Rectal smooth muscle tissue (tissue), 1 donor: Measurements from ENCODE around the gene LRRC59.

ENCODE experiments used
- H3K27ac ChIP-seq: one replicate; pipeline ENCODE4 v1.7.0; 2013; ENCODE audit warnings: low read depth, low read length, inconsistent platforms
- H3K27me3 ChIP-seq: one replicate; pipeline ENCODE4 v1.7.0; 2013; ENCODE audit warnings: low read length; ENCODE audit not compliant: control insufficient read depth, insufficient read depth
- H3K36me3 ChIP-seq: one replicate; pipeline ENCODE4 v1.7.0; 2013; ENCODE audit warnings: low read length; ENCODE audit not compliant: control insufficient read depth, insufficient read depth
- H3K4me1 ChIP-seq: one replicate; pipeline ENCODE4 v1.7.0; 2013; ENCODE audit warnings: low read length; ENCODE audit not compliant: control insufficient read depth, insufficient read depth
- H3K4me3 ChIP-seq: one replicate; pipeline ENCODE4 v1.7.0; 2013; ENCODE audit warnings: low read length
- H3K9ac ChIP-seq: one replicate; pipeline ENCODE4 v1.7.0; 2013; ENCODE audit warnings: low read length

The LRRC59 gene

GRCh38 chr17:50353600-50354195 lies 43.6 kb downstream of the LRRC59 start:
- peaks cover 18% of the 10 kb centered on the region for H3K36me3 ChIP-seq
- no peaks in the 10 kb centered on the region for H3K27me3 ChIP-seq
- no peak overlapping the region for H3K27ac ChIP-seq
- H3K9ac ChIP-seq, result no peak overlapping the region
- no peaks in the 10 kb centered on the region for H3K4me1 ChIP-seq
- no peak overlapping the region for H3K4me3 ChIP-seq

- H3K4me1 ChIP-seq, result no peaks in the 10 kb centered on the region
- no peak overlapping the region for H3K9ac ChIP-seq
- peaks cover 18% of the 10 kb centered on the region for H3K36me3 ChIP-seq
- H3K27me3 ChIP-seq, result no peaks in the 10 kb centered on the region
- H3K4me3 ChIP-seq, result no peak overlapping the region
- H3K27ac ChIP-seq, result no peak overlapping the region
These were observed 44.4 kb downstream of the LRRC59 start for GRCh38 chr17:50352693-50353599.

GRCh38 chr17:50352072-50352692 lies 45.1 kb downstream of the LRRC59 start:
- no peaks in the 10 kb centered on the region for H3K27me3 ChIP-seq
- peaks cover 17% of the 10 kb centered on the region for H3K36me3 ChIP-seq
- no peak overlapping the region for H3K9ac ChIP-seq
- peaks cover 5% of the 10 kb centered on the region for H3K4me1 ChIP-seq
- no peak overlapping the region for H3K27ac ChIP-seq
- no peak overlapping the region for H3K4me3 ChIP-seq

DNA sequence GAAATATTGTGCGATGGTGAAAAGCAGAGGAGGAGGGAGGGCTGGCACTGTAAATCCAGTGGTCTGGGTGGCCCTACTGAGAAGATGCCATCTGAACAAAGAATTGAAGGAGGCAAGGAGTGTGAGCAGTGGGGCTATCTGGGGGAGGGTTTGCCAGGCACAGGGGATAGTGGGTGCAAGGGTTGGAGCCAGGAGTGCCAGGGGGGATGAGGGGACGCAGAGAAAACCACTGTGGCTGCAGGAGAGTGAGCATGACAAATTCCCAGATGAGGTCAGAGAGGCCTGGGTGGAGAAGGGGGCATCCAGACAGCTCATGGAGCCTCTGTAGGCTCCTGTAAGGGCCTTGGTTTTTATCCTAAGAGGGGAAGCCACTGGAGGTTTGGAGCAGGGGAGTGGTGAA lies 46.6 kb downstream of the LRRC59 start:
- no peak overlapping the region for H3K9ac ChIP-seq
- no peak overlapping the region for H3K4me3 ChIP-seq
- H3K36me3 ChIP-seq, result peaks cover 11% of the 10 kb centered on the region

DNA sequence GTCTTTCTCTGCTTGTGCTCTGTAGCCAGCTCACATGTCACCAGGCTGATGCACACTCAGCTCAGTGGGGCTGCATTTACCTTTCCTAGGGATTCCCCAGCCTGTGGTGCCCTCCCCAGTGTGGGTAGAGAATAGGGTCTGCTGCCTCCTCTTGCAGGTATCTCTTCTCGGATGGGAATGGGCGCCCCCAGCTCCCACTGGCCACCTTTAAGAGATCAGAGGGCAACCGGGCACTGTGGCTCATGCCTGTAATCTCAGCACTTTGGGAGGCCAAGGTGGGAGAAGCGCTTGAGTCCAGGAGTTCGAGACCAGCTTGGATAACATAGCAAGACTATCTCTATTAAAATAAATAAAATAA lies 48.1 kb downstream of the LRRC59 start:
- H3K27me3 ChIP-seq, result no peaks in the 10 kb centered on the region
- peaks cover 13% of the 10 kb centered on the region for H3K4me1 ChIP-seq
- H3K36me3 ChIP-seq, result peaks cover 5% of the 10 kb centered on the region
- no peak overlapping the region for H3K4me3 ChIP-seq
- H3K9ac ChIP-seq, result no peak overlapping the region
- no peak overlapping the region for H3K27ac ChIP-seq

More for the DNA sequence above, 46.6 kb downstream of the LRRC59 start:
- H3K27ac ChIP-seq, result no peak overlapping the region
- H3K27me3 ChIP-seq, result no peaks in the 10 kb centered on the region
- H3K4me1 ChIP-seq, result peaks cover 7% of the 10 kb centered on the region

- H3K36me3 ChIP-seq, result no peaks in the 10 kb centered on the region
- no peak overlapping the region for H3K27ac ChIP-seq
- no peak overlapping the region for H3K4me3 ChIP-seq
- H3K27me3 ChIP-seq, result no peaks in the 10 kb centered on the region
- peaks cover 13% of the 10 kb centered on the region for H3K4me1 ChIP-seq
- H3K9ac ChIP-seq, result no peak overlapping the region
These were observed 48.6 kb downstream of the LRRC59 start for GRCh38 chr17:50348522-50349242.

DNA sequence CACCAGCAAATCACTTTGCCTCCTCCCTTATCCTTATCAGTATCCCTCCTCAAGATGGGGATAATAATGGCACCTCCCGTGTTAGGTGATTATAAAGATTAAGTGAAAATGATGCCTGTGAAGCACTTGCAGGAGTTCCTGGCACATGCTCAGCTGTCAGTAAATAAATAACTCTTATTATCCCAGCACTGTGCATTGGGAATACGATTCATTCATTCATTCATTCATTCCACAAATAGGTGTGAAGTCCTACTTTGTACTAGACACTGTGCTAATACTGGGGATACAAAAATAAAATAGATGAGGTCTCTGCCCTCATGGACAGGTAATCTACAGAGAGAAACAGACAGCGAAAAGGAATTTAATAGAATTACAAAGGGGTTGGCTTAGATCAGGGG lies 49.4 kb downstream of the LRRC59 start:
- H3K27ac ChIP-seq, result no peak overlapping the region
- no peaks in the 10 kb centered on the region for H3K36me3 ChIP-seq
- peaks cover 13% of the 10 kb centered on the region for H3K4me1 ChIP-seq
- H3K4me3 ChIP-seq, result peak overlapping the region; percentile 67
- no peaks in the 10 kb centered on the region for H3K27me3 ChIP-seq
- H3K9ac ChIP-seq, result no peak overlapping the region

GRCh38 chr17:50347117-50347893 lies 50.0 kb downstream of the LRRC59 start:
- peak overlapping the region; percentile 67 for H3K4me3 ChIP-seq
- H3K36me3 ChIP-seq, result no peaks in the 10 kb centered on the region
- no peaks in the 10 kb centered on the region for H3K27me3 ChIP-seq
- H3K4me1 ChIP-seq, result peaks cover 13% of the 10 kb centered on the region
- H3K9ac ChIP-seq, result peak overlapping the region; percentile 12
- H3K27ac ChIP-seq, result no peak overlapping the region

GRCh38 chr17:50346313-50347116 lies 50.8 kb downstream of the LRRC59 start:
- Histone ChIP-seq H3K27ac (peak overlapping the region; percentile 30), H3K27me3 (no peaks in the 10 kb centered on the region), H3K4me1 (peaks cover 13% of the 10 kb centered on the region), H3K4me3 (peak overlapping the region; percentile 67), H3K36me3 (no peaks in the 10 kb centered on the region), H3K9ac (peak overlapping the region; percentile 69)

GRCh38 chr17:50345432-50346312 lies 51.7 kb downstream of the LRRC59 start, which contains the start of gene XYLT2:
TSS of gene XYLT2 (plus strand) at chr17:50346126. CDS start at chr17:50346141, 15 bp downstream.
- no peaks in the 10 kb centered on the region for H3K36me3 ChIP-seq
- peak within 1 kb of the TSS; percentile 30 for H3K27ac ChIP-seq
- peaks cover 13% of the 10 kb centered on the region for H3K4me1 ChIP-seq
- peak within 1 kb of the TSS; percentile 69 for H3K9ac ChIP-seq
- H3K4me3 ChIP-seq, result peak within 1 kb of the TSS; percentile 84
- H3K27me3 ChIP-seq, result no peaks in the 10 kb centered on the region
